Suprapubic skin (tissue), 4 donors: ENCODE results near the gene MT1A.
"Not testable (repeated sequence)": the region's sequence is repeated elsewhere in the genome, so short reads cannot be mapped to it uniquely, and the experiment has no call there.

Source experiments
- POLR2A ChIP-seq, 2 donors: fragments of 450-650 bp; IDR thresholded peaks; one replicate each; pipeline ENCODE4 v1.6.1; 2017; ENCODE audit warnings: antibody characterized with exemption in 2 of 2, mild to moderate bottlenecking in 2 of 2, moderate library complexity in 2 of 2
- POLR2AphosphoS5 ChIP-seq, 3 donors: sonication (generic); formaldehyde crosslinking; IDR thresholded peaks; one replicate each; pipeline ENCODE4 v1.6.1; 2017; ENCODE audit warnings: antibody characterized with exemption in 3 of 3
- TF ChIP-seq, protein P1 (sequence below), 2 donors: fragments of 200-600 bp in 1 of 2; fragments of 450-650 bp in 1 of 2; sonication (generic) in 1 of 2; IDR thresholded peaks; one replicate each; pipeline ENCODE4 v1.5.1; 2016 to 2019; ENCODE audit warnings: antibody characterized with exemption in 2 of 2, mild to moderate bottlenecking in 1 of 2, moderate library complexity in 1 of 2

GRCh38 chr16:56621665-56622445 lies 16.6 kb upstream of the MT1A start:
- TF ChIP-seq, protein P1, sequence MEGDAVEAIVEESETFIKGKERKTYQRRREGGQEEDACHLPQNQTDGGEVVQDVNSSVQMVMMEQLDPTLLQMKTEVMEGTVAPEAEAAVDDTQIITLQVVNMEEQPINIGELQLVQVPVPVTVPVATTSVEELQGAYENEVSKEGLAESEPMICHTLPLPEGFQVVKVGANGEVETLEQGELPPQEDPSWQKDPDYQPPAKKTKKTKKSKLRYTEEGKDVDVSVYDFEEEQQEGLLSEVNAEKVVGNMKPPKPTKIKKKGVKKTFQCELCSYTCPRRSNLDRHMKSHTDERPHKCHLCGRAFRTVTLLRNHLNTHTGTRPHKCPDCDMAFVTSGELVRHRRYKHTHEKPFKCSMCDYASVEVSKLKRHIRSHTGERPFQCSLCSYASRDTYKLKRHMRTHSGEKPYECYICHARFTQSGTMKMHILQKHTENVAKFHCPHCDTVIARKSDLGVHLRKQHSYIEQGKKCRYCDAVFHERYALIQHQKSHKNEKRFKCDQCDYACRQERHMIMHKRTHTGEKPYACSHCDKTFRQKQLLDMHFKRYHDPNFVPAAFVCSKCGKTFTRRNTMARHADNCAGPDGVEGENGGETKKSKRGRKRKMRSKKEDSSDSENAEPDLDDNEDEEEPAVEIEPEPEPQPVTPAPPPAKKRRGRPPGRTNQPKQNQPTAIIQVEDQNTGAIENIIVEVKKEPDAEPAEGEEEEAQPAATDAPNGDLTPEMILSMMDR (IDR thresholded peaks at IDR 0.05), result not testable (repeated sequence)
- TF ChIP-seq POLR2A, POLR2AphosphoS5 (IDR thresholded peaks at IDR 0.05): not testable (repeated sequence)
